GM23338 (cell line): Measurements from ENCODE around the gene UBE2I. TPM values are rescaled to one million over a fixed set of nuclear protein-coding genes. Genes with fewer than 3 reads are reported as not detected.

Source experiments
- ATAC-seq: fragments of 200-7000 bp; cut with Tn5 transposase; 3 replicates; pipeline ENCODE4 v1.9.1; 2020
- DNase-seq: peaks from one replicate; pipeline ENCODE4 v3.0.0-alpha.2; 2015; ENCODE audit warnings: low spot score
- H2AFZ ChIP-seq: fragments of 200-600 bp; sonication (generic); 2 replicates; pipeline ENCODE4 v1.8.0; 2016; ENCODE audit warnings: antibody characterized with exemption, mild to moderate bottlenecking, moderate library complexity
- H3F3A ChIP-seq: fragments of 200-600 bp; sonication (generic); replicated peaks from 2 replicates; pipeline ENCODE4 v1.8.0; 2017; ENCODE audit warnings: antibody characterized with exemption, mixed run types, low read depth
- H3K27ac ChIP-seq: fragments of 200-600 bp; sonication (generic); 2 replicates; pipeline ENCODE4 v1.6.1; 2016; ENCODE audit warnings: low read depth
- H3K27me3 ChIP-seq: fragments of 200-600 bp; sonication (generic); 2 replicates; pipeline ENCODE4 v1.8.0; 2016; ENCODE audit warnings: mild to moderate bottlenecking, mixed run types, moderate library complexity; ENCODE audit not compliant: insufficient read depth
- H3K36me3 ChIP-seq: fragments of 200-600 bp; sonication (generic); 2 replicates; pipeline ENCODE4 v1.8.0; 2016; ENCODE audit warnings: mild to moderate bottlenecking; ENCODE audit not compliant: insufficient read depth
- H3K4me1 ChIP-seq: fragments of 200-600 bp; sonication (generic); 2 replicates; pipeline ENCODE4 v1.8.0; 2016; ENCODE audit warnings: mild to moderate bottlenecking, moderate library complexity; ENCODE audit not compliant: insufficient read depth
- H3K4me2 ChIP-seq: fragments of 200-600 bp; sonication (generic); 2 replicates; pipeline ENCODE4 v1.7.1; 2017; ENCODE audit warnings: mixed run types
- H3K4me3 ChIP-seq: fragments of 200-600 bp; sonication (generic); 2 replicates; pipeline ENCODE4 v1.6.1; 2016; ENCODE audit warnings: mixed run types
- H3K79me2 ChIP-seq: fragments of 200-600 bp; sonication (generic); replicated peaks from 2 replicates; pipeline ENCODE4 v1.8.0; 2017; ENCODE audit warnings: mild to moderate bottlenecking; ENCODE audit not compliant: insufficient read depth
- H3K9me2 ChIP-seq: fragments of 200-600 bp; sonication (generic); 2 replicates; pipeline ENCODE4 v1.8.0; 2017; ENCODE audit not compliant: insufficient read depth
- H4K20me1 ChIP-seq: fragments of 200-600 bp; sonication (generic); replicated peaks from 2 replicates; pipeline ENCODE4 v1.8.0; 2017; ENCODE audit warnings: mild to moderate bottlenecking; ENCODE audit not compliant: insufficient read depth
- H3K27ac Mint-ChIP-seq: 2 replicates; pipeline ENCODE4 v1.8.0; 2020; ENCODE audit warnings: inconsistent platforms, mild to moderate bottlenecking, moderate library complexity, mixed read lengths
- H3K27me3 Mint-ChIP-seq: 3 replicates; pipeline ENCODE4 v1.8.0; 2022; ENCODE audit warnings: low read depth, mild to moderate bottlenecking, moderate library complexity, mixed read lengths, inconsistent platforms; ENCODE audit not compliant: insufficient read depth, poor library complexity
- H3K36me3 Mint-ChIP-seq: 3 replicates; pipeline ENCODE4 v1.8.0; 2021; ENCODE audit warnings: low read depth, mild to moderate bottlenecking, inconsistent platforms, moderate library complexity, mixed read lengths
- H3K4me1 Mint-ChIP-seq: 3 replicates; pipeline ENCODE4 v1.8.0; 2020; ENCODE audit warnings: mild to moderate bottlenecking, inconsistent platforms, mixed read lengths
- H3K4me3 Mint-ChIP-seq: 3 replicates; pipeline ENCODE4 v1.8.0; 2021; ENCODE audit warnings: moderate library complexity, mild to moderate bottlenecking, inconsistent platforms, mixed read lengths
- H3K9me3 Mint-ChIP-seq: 3 replicates; pipeline ENCODE4 v1.8.0; 2020; ENCODE audit warnings: moderate library complexity, mild to moderate bottlenecking, inconsistent platforms, mixed read lengths
- EZH2 ChIP-seq: fragments of 200-600 bp; sonication (generic); IDR thresholded peaks from one replicate; pipeline ENCODE4 v1.8.0; 2017; ENCODE audit warnings: antibody characterized with exemption, mild to moderate bottlenecking, low read depth; ENCODE audit not compliant: unreplicated experiment
- EZH2phosphoT487 ChIP-seq: fragments of 200-600 bp; sonication (generic); IDR thresholded peaks from one replicate; pipeline ENCODE4 v1.8.1; 2018; ENCODE audit warnings: antibody characterized with exemption; ENCODE audit not compliant: unreplicated experiment
- STAT1 ChIP-seq: IDR thresholded peaks from one replicate; pipeline ENCODE4 v1.6.1; 2016; ENCODE audit warnings: antibody characterized with exemption; ENCODE audit not compliant: unreplicated experiment
- polyA plus RNA-seq: library from polyadenylated mRNA; unstranded; fragments of >200 nt; fragmentation: Nextera tagmentation; extraction: Ambion mirVana; gene quantifications from 2 replicates; pipeline ENCODE4 v1.2.1, GENCODE V29; 2016
- total RNA-seq: library from RNA; depleted of rRNA; stranded (reverse); fragments of >200 nt; shearing (Covaris generic); gene quantifications from 2 replicates; pipeline ENCODE4 v1.2.3, GENCODE V29; 2014
- TF ChIP-seq, protein P1 (sequence below), 2 experiments: fragments of 200-600 bp in 1 of 2; sonication (generic) in 1 of 2; conservative IDR thresholded peaks; 2 replicates each; pipeline versions ENCODE4 v1.5.1 to v1.6.1; 2016 to 2017; ENCODE audit warnings: antibody characterized with exemption in 2 of 2, low read depth in 2 of 2, mild to moderate bottlenecking in 2 of 2, moderate library complexity in 1 of 2
- TF ChIP-seq, protein P2 (sequence below): IDR thresholded peaks from one replicate; pipeline ENCODE4 v1.6.1; 2018; ENCODE audit warnings: antibody characterized with exemption; ENCODE audit not compliant: unreplicated experiment
- TF ChIP-seq, protein P3 (sequence below): fragments of 250-450 bp; sonication (Bioruptor Pico); IDR thresholded peaks from 2 replicates; pipeline ENCODE4 v1.5.0; 2020; ENCODE audit warnings: mild to moderate bottlenecking, moderate library complexity

The UBE2I gene
- total and polyA plus RNA-seq, 2 experiments from 2014 or later: 116 to 220 TPM

- no peak for TF ChIP-seq EZH2
- TF ChIP-seq, protein P1, sequence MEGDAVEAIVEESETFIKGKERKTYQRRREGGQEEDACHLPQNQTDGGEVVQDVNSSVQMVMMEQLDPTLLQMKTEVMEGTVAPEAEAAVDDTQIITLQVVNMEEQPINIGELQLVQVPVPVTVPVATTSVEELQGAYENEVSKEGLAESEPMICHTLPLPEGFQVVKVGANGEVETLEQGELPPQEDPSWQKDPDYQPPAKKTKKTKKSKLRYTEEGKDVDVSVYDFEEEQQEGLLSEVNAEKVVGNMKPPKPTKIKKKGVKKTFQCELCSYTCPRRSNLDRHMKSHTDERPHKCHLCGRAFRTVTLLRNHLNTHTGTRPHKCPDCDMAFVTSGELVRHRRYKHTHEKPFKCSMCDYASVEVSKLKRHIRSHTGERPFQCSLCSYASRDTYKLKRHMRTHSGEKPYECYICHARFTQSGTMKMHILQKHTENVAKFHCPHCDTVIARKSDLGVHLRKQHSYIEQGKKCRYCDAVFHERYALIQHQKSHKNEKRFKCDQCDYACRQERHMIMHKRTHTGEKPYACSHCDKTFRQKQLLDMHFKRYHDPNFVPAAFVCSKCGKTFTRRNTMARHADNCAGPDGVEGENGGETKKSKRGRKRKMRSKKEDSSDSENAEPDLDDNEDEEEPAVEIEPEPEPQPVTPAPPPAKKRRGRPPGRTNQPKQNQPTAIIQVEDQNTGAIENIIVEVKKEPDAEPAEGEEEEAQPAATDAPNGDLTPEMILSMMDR (conservative IDR thresholded peaks at IDR 0.05; ENCODE audit: low read depth in 2 of 2): no peak
- TF ChIP-seq, protein P2, sequence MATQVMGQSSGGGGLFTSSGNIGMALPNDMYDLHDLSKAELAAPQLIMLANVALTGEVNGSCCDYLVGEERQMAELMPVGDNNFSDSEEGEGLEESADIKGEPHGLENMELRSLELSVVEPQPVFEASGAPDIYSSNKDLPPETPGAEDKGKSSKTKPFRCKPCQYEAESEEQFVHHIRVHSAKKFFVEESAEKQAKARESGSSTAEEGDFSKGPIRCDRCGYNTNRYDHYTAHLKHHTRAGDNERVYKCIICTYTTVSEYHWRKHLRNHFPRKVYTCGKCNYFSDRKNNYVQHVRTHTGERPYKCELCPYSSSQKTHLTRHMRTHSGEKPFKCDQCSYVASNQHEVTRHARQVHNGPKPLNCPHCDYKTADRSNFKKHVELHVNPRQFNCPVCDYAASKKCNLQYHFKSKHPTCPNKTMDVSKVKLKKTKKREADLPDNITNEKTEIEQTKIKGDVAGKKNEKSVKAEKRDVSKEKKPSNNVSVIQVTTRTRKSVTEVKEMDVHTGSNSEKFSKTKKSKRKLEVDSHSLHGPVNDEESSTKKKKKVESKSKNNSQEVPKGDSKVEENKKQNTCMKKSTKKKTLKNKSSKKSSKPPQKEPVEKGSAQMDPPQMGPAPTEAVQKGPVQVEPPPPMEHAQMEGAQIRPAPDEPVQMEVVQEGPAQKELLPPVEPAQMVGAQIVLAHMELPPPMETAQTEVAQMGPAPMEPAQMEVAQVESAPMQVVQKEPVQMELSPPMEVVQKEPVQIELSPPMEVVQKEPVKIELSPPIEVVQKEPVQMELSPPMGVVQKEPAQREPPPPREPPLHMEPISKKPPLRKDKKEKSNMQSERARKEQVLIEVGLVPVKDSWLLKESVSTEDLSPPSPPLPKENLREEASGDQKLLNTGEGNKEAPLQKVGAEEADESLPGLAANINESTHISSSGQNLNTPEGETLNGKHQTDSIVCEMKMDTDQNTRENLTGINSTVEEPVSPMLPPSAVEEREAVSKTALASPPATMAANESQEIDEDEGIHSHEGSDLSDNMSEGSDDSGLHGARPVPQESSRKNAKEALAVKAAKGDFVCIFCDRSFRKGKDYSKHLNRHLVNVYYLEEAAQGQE: no peak
Observed at GRCh38 chr16:1279081-1279944, 30.1 kb upstream of the UBE2I start (continued).

DNA sequence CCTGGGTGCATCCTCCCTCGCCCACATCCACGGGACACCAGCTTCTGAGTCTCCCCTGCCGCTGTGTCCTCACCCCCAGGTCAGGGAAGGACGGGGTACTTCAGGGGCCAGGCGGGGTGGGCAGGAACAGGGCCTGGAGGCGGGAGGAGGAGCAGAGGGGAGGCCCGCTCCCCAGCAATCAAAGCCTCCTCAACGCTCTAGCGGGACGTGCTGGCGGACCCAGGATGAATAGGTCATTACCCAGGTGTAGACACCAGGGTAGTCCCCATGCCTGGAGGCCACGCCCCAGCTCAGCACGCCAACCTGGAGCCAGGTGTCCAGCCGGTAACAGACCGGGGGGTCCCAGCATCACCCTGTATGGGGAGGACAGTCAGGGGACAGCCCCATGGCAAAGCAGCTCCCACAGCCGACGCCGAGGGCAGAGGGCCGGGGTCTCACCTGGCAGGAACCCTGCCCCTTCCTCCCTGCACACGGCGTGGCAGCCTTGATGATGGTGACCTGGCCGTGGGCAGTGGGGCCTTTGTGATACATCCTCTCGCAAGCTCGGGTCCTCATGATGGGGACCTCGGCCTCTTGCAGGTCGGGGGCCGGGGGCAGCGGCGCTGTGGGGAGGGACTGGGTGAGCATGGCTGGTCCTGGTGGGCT, 29.4 kb upstream of the UBE2I start:
- Histone ChIP-seq H3K4me1 (peaks cover 13% of the 10 kb centered on the region; the same call in 1 of the 2 replicates), H3K36me3 (no peaks in the 10 kb centered on the region), H3F3A (no peaks in the 10 kb centered on the region), H3K27me3 (no peaks in the 10 kb centered on the region), H3K4me3 (no peak overlapping the region), H3K27ac (no peak overlapping the region), H4K20me1 (no peaks in the 10 kb centered on the region), H3K9me2 (no peaks in the 10 kb centered on the region), H3K4me2 (no peak overlapping the region), H2AFZ (no peak overlapping the region), H3K79me2 (no peaks in the 10 kb centered on the region)
- Mint-ChIP-seq H3K4me1 (peaks cover 10% of the 10 kb centered on the region), H3K4me3 (no peak overlapping the region), H3K27me3 (peaks cover 14% of the 10 kb centered on the region), H3K27ac (no peak overlapping the region), H3K36me3 (peaks cover 5% of the 10 kb centered on the region; the same call in 1 of the 3 replicates), H3K9me3 (no peaks in the 10 kb centered on the region; the same call in 2 of the 3 replicates)
- ATAC-seq (no peak), DNase-seq (no peak)
- TF ChIP-seq, protein P3, sequence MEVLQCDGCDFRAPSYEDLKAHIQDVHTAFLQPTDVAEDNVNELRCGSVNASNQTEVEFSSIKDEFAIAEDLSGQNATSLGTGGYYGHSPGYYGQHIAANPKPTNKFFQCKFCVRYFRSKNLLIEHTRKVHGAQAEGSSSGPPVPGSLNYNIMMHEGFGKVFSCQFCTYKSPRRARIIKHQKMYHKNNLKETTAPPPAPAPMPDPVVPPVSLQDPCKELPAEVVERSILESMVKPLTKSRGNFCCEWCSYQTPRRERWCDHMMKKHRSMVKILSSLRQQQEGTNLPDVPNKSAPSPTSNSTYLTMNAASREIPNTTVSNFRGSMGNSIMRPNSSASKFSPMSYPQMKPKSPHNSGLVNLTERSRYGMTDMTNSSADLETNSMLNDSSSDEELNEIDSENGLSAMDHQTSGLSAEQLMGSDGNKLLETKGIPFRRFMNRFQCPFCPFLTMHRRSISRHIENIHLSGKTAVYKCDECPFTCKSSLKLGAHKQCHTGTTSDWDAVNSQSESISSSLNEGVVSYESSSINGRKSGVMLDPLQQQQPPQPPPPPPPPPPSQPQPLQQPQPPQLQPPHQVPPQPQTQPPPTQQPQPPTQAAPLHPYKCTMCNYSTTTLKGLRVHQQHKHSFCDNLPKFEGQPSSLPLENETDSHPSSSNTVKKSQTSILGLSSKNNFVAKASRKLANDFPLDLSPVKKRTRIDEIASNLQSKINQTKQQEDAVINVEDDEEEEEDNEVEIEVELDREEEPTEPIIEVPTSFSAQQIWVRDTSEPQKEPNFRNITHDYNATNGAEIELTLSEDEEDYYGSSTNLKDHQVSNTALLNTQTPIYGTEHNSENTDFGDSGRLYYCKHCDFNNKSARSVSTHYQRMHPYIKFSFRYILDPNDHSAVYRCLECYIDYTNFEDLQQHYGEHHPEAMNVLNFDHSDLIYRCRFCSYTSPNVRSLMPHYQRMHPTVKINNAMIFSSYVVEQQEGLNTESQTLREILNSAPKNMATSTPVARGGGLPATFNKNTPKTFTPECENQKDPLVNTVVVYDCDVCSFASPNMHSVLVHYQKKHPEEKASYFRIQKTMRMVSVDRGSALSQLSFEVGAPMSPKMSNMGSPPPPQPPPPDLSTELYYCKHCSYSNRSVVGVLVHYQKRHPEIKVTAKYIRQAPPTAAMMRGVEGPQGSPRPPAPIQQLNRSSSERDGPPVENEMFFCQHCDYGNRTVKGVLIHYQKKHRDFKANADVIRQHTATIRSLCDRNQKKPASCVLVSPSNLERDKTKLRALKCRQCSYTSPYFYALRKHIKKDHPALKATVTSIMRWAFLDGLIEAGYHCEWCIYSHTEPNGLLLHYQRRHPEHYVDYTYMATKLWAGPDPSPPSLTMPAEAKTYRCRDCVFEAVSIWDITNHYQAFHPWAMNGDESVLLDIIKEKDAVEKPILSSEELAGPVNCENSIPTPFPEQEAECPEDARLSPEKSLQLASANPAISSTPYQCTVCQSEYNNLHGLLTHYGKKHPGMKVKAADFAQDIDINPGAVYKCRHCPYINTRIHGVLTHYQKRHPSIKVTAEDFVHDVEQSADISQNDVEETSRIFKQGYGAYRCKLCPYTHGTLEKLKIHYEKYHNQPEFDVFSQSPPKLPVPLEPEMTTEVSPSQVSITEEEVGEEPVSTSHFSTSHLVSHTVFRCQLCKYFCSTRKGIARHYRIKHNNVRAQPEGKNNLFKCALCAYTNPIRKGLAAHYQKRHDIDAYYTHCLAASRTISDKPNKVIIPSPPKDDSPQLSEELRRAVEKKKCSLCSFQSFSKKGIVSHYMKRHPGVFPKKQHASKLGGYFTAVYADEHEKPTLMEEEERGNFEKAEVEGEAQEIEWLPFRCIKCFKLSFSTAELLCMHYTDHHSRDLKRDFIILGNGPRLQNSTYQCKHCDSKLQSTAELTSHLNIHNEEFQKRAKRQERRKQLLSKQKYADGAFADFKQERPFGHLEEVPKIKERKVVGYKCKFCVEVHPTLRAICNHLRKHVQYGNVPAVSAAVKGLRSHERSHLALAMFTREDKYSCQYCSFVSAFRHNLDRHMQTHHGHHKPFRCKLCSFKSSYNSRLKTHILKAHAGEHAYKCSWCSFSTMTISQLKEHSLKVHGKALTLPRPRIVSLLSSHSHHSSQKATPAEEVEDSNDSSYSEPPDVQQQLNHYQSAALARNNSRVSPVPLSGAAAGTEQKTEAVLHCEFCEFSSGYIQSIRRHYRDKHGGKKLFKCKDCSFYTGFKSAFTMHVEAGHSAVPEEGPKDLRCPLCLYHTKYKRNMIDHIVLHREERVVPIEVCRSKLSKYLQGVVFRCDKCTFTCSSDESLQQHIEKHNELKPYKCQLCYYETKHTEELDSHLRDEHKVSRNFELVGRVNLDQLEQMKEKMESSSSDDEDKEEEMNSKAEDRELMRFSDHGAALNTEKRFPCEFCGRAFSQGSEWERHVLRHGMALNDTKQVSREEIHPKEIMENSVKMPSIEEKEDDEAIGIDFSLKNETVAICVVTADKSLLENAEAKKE (CRISPR knock-in tag): no peak
- TF ChIP-seq STAT1: no peak
- TF ChIP-seq EZH2phosphoT487: no peak
- TF ChIP-seq, protein P1 (conservative IDR thresholded peaks at IDR 0.05; ENCODE audit: low read depth in 2 of 2): no peak
